Measurements from ENCODE around the gene LPP. TPM values are rescaled to one million over a fixed set of nuclear protein-coding genes. Genes with fewer than 3 reads are reported as not detected.

Gene LPP
- total RNA-seq, 1 donor from 2014 or later = 97.4 TPM

DNA sequence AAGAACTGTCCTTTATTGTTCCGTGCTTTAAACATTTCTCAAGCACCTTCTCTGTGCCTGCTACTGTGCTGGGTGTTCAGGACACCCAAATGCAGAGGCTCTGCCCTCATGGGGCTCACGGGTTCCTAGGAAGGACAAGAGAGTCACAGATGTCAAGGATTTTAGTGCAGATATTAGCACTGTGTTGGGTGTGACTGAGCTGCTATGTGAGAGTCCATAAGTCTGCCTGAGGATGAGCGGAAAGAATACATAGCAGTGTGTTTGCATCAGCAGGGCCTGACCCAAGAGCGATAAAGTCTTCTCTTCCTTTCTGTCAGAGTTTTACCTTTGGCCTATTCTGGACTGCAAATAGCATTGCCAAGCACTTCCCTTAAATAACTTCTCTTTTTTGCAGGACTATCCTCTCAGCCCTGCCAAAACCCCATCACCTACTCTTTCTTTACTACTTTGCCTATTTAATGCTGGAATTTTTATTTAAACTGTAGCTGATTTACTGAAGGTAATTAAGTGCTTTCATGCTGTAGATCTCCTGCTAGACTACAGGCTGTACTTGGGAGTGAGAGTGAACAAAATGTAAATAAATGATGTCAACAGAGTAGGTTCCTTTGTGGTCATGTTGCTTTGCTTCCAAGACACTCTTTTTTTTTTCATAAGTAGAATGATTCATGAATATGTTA lies 558.4 kb downstream of the LPP start:
- intact Hi-C loops (cut with micrococcal nuclease) = no loop called here
- peak overlapping the region; percentile 59 for H3K27ac ChIP-seq (replicated peaks)

DNA sequence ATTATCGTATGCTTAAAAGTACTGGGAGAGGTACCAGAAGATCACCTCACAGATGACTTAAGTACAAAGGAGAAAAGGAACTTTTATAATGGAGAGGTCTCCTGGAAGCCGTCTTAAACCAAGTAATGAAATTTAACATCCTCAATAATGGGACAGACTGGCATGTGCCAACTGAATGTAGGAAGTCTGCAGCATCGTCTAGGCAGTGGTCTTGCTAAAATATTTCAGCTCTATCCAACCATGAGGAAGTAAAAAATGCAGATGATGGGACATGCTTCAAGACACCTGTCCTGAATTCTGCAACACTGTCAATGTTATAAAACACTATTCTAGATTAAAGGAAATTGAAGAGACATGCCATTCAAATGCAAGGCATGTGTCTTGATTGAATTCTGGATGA lies 559.0 kb downstream of the LPP start:
- Histone ChIP-seq H3K4me1 (peaks cover 22% of the 10 kb centered on the region), H3K27ac (replicated peaks) (no peak overlapping the region), H3K9me3 (replicated peaks) (no peaks in the 10 kb centered on the region), H3K4me3 (no peak overlapping the region), H3K36me3 (peaks cover 4% of the 10 kb centered on the region), H3K27me3 (ENCODE audit: low read depth) (no peaks in the 10 kb centered on the region)
- DNase-seq = no peak
- intact Hi-C loops (cut with micrococcal nuclease) = no loop called here
- TF ChIP-seq, protein P1, sequence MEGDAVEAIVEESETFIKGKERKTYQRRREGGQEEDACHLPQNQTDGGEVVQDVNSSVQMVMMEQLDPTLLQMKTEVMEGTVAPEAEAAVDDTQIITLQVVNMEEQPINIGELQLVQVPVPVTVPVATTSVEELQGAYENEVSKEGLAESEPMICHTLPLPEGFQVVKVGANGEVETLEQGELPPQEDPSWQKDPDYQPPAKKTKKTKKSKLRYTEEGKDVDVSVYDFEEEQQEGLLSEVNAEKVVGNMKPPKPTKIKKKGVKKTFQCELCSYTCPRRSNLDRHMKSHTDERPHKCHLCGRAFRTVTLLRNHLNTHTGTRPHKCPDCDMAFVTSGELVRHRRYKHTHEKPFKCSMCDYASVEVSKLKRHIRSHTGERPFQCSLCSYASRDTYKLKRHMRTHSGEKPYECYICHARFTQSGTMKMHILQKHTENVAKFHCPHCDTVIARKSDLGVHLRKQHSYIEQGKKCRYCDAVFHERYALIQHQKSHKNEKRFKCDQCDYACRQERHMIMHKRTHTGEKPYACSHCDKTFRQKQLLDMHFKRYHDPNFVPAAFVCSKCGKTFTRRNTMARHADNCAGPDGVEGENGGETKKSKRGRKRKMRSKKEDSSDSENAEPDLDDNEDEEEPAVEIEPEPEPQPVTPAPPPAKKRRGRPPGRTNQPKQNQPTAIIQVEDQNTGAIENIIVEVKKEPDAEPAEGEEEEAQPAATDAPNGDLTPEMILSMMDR (IDR thresholded peaks at IDR 0.05; ENCODE audit: borderline replicate concordance) = no peak

More for the DNA sequence above, 558.4 kb downstream of the LPP start:
- Histone ChIP-seq H3K4me1 (peaks cover 22% of the 10 kb centered on the region), H3K4me3 (no peak overlapping the region), H3K36me3 (peaks cover 4% of the 10 kb centered on the region), H3K9me3 (replicated peaks) (no peaks in the 10 kb centered on the region), H3K27me3 (ENCODE audit: low read depth) (no peaks in the 10 kb centered on the region)
- TF ChIP-seq, protein P1 (IDR thresholded peaks at IDR 0.05; ENCODE audit: borderline replicate concordance) = no peak
- DNase-seq = no peak

DNA sequence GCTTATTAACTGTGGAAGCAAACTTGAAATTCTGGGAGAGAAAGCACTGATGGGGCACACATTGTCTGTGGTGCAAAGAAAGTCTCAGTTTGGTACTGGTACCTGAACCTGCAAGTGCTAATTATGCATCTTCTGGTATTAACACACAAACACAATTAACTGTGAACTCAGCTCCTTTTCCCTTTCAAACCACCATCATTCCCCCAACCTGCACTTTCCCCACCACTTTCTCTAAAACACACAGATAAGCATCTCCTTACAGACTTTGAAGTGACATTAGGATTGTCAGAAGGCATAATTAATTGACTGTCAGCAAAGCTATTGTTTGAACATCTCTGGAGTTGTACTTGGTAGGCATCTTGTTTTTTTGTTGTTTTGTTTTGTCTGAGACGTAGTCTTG lies 565.6 kb downstream of the LPP start:
- H3K27ac ChIP-seq (replicated peaks) = no peak overlapping the region
- no peaks in the 10 kb centered on the region for H3K27me3 ChIP-seq (ENCODE audit: low read depth)
- TF ChIP-seq, protein P1 (IDR thresholded peaks at IDR 0.05; ENCODE audit: borderline replicate concordance) = no peak
- DNase-seq = no peak
- intact Hi-C loops (cut with micrococcal nuclease) = no loop called here
- H3K4me3 ChIP-seq = no peak overlapping the region
- H3K4me1 ChIP-seq = peaks cover 4% of the 10 kb centered on the region
- no peaks in the 10 kb centered on the region for H3K9me3 ChIP-seq (replicated peaks)
- H3K36me3 ChIP-seq = no peaks in the 10 kb centered on the region

DNA sequence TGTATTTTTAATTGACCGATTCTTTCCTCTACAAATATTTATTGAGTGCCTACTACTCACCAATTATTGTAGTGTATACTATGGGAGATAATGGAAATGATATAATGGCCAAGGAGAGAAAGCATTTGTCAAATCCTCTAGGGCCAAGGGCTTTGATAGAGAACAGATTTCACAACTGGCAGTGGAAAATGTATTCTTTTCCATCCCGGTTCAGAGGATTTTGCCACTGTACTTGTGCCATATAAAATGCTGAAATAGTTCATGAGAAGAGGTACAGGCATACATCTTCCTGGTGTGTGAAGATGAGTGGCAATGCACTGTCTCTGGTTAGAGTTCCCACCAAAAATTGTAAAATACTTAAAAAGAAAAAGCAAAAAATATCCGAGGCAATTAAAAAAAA lies 566.3 kb downstream of the LPP start:
- no peak for DNase-seq
- intact Hi-C loops (cut with micrococcal nuclease) = no loop called here
- Histone ChIP-seq H3K9me3 (replicated peaks) (no peaks in the 10 kb centered on the region), H3K36me3 (no peaks in the 10 kb centered on the region), H3K27me3 (ENCODE audit: low read depth) (no peaks in the 10 kb centered on the region), H3K4me3 (no peak overlapping the region), H3K4me1 (peaks cover 4% of the 10 kb centered on the region), H3K27ac (replicated peaks) (no peak overlapping the region)
- TF ChIP-seq, protein P1 (IDR thresholded peaks at IDR 0.05; ENCODE audit: borderline replicate concordance) = no peak

DNA sequence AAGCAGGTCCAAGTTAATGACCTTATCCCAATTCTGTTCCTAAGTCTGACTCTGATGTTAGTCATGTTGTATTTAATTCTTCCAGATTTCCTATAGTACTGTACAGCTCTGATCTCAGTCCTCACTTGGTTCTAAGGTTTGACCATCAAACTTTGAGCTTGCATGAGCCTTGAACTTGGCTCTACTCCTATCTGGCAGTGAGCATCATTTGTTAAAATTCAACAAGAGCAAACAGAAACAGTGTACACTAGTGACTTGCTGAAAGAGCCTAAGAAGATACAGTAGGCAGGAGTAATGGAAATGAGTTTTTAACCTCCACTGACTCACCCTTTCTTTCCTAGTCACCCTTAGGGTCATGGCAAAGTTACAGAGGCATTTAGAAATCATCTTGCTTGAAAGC lies 566.7 kb downstream of the LPP start:
- intact Hi-C loops (cut with micrococcal nuclease) = no loop called here
- Histone ChIP-seq H3K4me3 (no peak overlapping the region), H3K27ac (replicated peaks) (no peak overlapping the region), H3K4me1 (peaks cover 4% of the 10 kb centered on the region), H3K27me3 (ENCODE audit: low read depth) (no peaks in the 10 kb centered on the region), H3K9me3 (replicated peaks) (no peaks in the 10 kb centered on the region), H3K36me3 (no peaks in the 10 kb centered on the region)
- no peak for DNase-seq
- TF ChIP-seq, protein P1 (IDR thresholded peaks at IDR 0.05; ENCODE audit: borderline replicate concordance) = no peak
